Omental fat pad (tissue), 4 donors: ENCODE results near the gene SENP6. TPM values are rescaled to one million over a fixed set of nuclear protein-coding genes. Genes with fewer than 3 reads are reported as not detected.
A peak's percentile ranks its signal among the peaks of the same experiment; 100 is the strongest.

Source experiments
- ATAC-seq: fragments of 150-250 bp; one replicate; pipeline ENCODE4 v1.9.1; 2016; ENCODE audit warnings: mild to moderate bottlenecking, moderate library complexity; ENCODE audit not compliant: low FRiP score
- DNase-seq: peaks from one replicate; pipeline ENCODE4 v3.0.0-alpha.2; 2019; ENCODE audit warnings: low spot score
- CTCF ChIP-seq, 3 donors: fragments of 450-650 bp; IDR thresholded peaks; one replicate each; pipeline ENCODE4 v1.5.1; 2016 to 2017; ENCODE audit warnings: antibody characterized with exemption in 3 of 3, mild to moderate bottlenecking in 3 of 3, moderate library complexity in 2 of 3
- total RNA-seq, 4 donors: library from RNA; depleted of rRNA; stranded (reverse); fragments of >200 nt; gene quantifications; one replicate each; pipeline ENCODE4 v1.1.0, GENCODE V29; 2016

Gene SENP6, protein sequence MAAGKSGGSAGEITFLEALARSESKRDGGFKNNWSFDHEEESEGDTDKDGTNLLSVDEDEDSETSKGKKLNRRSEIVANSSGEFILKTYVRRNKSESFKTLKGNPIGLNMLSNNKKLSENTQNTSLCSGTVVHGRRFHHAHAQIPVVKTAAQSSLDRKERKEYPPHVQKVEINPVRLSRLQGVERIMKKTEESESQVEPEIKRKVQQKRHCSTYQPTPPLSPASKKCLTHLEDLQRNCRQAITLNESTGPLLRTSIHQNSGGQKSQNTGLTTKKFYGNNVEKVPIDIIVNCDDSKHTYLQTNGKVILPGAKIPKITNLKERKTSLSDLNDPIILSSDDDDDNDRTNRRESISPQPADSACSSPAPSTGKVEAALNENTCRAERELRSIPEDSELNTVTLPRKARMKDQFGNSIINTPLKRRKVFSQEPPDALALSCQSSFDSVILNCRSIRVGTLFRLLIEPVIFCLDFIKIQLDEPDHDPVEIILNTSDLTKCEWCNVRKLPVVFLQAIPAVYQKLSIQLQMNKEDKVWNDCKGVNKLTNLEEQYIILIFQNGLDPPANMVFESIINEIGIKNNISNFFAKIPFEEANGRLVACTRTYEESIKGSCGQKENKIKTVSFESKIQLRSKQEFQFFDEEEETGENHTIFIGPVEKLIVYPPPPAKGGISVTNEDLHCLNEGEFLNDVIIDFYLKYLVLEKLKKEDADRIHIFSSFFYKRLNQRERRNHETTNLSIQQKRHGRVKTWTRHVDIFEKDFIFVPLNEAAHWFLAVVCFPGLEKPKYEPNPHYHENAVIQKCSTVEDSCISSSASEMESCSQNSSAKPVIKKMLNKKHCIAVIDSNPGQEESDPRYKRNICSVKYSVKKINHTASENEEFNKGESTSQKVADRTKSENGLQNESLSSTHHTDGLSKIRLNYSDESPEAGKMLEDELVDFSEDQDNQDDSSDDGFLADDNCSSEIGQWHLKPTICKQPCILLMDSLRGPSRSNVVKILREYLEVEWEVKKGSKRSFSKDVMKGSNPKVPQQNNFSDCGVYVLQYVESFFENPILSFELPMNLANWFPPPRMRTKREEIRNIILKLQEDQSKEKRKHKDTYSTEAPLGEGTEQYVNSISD
- 100 to 1,000 TPM in 2 of 4 donors, 10 to 100 TPM in 2; 88.2 to 134 (median 110) TPM for total RNA-seq

DNA sequence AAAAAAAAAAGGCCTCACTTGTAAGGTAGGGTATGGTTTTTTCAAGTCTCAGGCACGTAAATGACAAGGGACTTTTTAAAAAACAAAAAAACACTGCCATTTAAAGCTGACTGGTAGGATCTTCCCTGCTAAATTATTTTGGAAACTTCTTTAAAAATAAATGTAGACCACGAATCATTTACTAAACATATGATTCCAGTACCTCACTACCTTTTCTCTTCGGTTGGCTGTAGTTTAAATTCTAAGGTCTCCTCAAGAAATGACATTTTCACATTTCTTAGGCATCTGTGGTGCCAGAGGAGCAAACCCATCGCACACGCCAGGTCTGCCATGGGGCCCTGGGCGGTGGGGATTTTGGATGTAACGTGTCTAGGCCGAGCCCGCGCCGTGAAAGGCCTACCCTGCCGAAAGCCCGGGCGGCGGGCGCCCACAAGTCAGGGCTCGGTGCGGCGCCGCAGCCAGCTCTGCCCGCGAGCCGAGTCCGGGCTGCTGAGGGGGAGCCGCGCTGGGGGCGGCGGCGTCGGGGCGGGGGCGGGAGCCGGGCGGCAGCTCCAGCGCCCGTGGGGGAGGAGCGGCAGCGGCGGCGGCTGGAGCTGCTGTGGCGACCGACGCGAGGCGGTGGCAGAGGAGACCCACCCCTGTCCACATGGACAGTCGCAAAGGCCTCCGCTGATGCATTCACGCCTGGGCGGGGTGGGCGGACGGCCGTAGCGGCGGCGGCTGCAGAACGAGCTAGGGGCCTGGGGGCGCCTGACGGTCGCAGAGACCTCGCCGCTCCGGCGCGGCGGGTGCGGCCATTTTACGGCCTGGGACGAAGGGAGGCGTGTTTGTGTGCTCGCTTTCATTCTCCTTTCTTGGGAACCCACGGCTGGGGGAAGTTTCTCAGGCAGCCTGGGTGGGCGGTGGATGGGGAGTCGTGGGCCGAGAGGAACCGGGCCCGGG lies at the start of gene SENP6:
Gene SENP6 (plus strand): TSS at position 577 of the 942 bp plus-strand sequence. CDS start 645 bp downstream, outside the sequence.
- TF ChIP-seq CTCF (IDR thresholded peaks at IDR 0.05): no peak
- ATAC-seq (peak; percentile 91), DNase-seq (no peak)

DNA sequence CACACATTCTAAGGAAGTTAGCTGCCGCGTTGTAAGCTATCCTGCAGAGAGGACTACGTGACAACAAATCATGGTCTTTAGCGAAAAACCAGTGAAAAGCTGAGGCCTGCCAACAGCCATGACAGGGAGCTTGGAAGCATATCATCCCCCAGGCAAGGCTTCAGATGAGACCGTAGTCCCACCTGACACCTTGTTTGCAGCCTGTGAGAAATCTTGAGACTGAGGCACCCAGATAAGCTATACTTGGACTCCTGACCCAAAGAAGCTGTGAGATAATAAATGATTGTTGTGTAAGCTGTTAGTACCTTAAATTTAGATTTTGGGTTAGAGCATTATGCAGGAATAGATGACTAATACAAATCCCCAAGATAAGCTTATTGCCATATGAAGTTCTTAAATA lies 45.4 kb upstream of the SENP6 start:
- TF ChIP-seq CTCF (IDR thresholded peaks at IDR 0.05): no peak
- DNase-seq (no peak), ATAC-seq (no peak)

DNA sequence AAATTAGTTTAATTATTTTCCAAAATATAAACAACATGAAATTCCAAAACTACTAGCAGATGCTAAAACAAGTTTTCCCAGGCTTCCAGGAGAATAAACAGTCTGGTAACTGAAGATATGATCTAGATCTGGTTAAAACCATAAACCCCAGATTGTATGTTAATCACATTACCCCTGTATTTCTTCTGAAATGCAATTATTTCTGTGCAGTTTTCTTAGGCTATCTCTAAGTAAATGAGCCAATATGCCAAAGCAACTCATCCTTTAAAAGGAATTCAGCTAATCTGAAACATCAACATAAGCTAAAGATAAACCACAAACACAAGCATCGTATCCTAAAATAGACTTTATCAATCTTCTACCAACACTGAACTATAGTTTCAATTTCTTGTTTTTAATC lies 44.6 kb upstream of the SENP6 start:
- TF ChIP-seq CTCF (IDR thresholded peaks at IDR 0.05): no peak
- ATAC-seq (no peak), DNase-seq (no peak)

DNA sequence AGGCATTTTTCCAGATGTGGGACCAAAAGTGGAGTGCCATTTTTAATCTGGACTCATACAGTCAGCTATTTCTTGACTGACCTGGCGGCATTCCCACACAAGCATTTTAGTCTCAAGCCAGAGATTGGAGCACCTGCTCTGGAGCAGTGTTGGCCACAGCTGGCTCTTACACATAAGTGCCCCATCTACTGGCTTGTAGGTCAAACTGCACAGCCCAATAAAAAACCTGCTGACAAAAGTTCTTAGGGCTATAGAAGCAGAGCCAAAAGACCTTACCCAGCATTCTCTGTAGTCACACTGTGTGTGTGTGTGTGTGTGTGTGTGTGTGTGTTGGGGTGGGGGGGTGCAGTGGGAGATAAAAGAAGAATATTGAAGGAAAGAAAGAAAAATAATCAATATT lies 38.6 kb upstream of the SENP6 start:
- DNase-seq: no peak
- ATAC-seq: no peak
- TF ChIP-seq CTCF (IDR thresholded peaks at IDR 0.05): no peak

GRCh38 chr6:75566137-75566767 lies 35.4 kb upstream of the SENP6 start:
- no peak for TF ChIP-seq CTCF (IDR thresholded peaks at IDR 0.05)
- DNase-seq: no peak

DNA sequence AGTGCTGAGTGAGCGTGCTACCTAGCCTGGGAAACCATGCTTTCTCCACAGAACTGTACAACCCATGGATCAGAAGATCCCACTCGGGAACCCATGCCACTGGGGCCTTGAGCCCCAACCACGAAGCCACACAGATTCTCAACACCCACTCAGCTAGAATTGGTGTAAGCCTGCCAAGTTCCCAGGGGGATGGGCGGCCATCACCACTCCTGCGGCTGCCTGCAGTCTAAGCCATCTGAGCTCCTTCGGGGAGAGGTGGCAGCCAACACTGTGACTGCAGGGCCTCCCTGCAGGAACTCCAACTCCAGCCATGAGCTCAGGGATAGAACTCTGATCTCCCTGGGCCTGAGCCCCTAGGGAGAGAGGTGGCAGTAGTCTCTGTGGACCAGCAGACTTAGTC lies 33.6 kb upstream of the SENP6 start:
- TF ChIP-seq CTCF (IDR thresholded peaks at IDR 0.05): no peak
- ATAC-seq: no peak
- DNase-seq: no peak

More at GRCh38 chr6:75566137-75566767, 35.4 kb upstream of the SENP6 start:
- ATAC-seq: no peak
